GM19193 (cell line): ENCODE results near the gene ADAM12.

Source experiments
- POLR2A ChIP-seq: IDR thresholded peaks from 4 replicates; pipeline ENCODE4 v1.6.1; 2011; ENCODE audit not compliant: insufficient read depth, insufficient read length; ENCODE audit errors: extremely low read depth

The ADAM12 gene

DNA sequence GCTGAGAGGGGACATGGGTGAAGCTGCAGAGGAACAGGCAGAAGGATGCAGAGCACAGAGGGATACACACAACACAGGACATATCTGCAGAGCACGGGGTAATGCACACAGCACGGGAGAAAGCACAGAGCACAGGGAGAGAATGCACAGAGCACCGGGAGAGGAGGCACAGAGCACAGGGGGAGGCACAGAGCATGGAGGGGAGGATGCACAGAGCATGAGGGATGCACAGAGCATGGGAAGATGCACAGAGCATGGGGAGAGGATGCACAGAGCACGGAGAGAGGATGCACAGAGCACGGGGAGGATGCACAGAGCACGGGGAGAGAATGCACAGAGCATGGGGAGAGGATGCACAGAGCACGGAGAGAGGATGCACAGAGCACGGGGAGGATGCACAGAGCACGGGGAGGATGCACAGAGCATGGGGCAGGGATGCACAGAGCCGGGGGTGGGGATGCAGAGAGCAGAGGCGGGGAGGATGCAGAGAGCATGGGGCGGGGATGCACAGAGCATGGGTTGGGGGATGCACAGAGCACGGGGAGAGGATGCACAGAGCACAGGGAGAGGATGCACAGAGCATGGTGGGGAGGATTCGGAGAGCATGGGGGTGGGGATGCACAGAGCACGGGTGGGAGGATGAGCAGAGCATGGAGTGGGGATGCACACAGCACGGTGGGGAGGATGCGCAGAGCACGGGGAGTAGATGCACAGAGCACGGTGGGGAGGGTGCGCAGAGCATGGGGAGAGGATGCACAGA lies 230.0 kb downstream of the ADAM12 start:
- TF ChIP-seq POLR2A: no peak

DNA sequence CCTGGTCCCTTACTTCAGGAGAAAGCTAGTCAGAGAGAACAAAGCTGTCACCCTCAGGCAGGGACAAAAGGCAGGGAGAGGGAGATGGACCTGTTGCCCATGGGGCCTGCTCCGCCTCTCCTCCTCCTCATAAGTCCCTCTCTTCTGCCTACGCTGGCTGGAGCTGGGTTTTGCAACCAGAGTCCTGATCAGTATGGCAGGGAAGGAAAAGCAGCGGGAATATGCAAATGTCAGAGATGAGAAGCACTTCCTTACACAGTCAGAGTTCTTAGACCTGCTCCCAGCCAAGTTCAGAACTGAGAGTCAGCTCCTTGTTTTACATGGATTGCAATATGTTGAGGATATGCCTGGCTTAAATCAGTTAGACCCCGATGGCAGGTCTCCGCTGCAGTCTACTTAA lies 231.1 kb downstream of the ADAM12 start:
- no peak for TF ChIP-seq POLR2A

DNA sequence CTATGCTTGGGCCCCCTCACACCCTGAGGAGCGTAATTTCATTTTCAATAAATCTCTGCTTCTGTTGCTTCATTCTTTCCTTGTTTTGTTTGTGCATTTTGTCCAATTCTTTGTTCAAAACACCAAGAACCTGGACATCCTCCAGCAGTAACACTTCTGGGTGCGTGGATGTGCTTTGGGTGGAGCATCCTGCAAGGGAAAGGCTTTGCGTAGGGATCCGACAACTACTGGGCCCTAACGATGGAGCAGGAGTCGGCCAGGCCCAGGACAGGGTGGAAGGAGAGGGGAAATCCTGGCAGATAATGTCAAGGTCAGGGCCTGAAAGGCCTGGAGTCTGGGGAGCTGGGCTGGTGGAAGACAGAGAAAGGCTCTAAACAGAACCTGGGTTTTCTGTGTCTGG lies 231.8 kb downstream of the ADAM12 start:
- TF ChIP-seq POLR2A: no peak

DNA sequence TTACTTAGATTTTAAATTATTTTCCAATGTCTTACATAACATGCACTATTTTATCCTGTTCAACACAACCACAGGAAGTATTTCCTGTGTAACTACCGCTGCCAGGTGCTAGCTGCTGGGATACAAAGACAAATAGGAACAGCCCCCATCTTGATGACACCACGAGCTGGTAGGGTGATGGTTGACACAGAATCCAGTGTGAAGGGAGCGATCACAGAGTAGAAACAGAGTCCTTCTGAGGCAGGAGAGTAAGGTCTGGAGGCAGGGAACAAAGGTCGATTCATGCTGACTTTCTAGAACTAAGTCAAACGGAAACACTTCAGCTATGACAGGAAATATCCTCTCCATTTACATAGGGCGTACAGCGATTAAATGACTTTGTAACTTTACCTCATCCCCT lies 232.3 kb downstream of the ADAM12 start:
- TF ChIP-seq POLR2A: no peak

DNA sequence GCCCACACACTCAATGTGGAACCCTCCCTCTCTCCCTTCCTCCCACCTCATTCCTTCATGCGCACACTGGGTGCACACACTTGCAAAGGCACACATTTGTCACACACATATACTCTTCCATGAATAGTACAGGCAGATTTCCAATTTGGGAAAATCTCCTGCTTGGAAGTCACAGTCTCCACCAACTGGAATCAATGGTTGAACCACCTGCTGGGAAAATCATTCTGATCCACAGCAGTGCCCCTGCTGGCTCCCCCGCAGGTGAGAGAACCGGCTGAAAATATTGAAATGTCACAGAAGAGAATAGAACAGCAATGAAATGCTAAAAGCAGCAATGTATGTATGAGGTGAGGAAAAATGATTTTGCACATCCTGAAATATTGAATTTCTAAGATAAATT lies 232.7 kb downstream of the ADAM12 start:
- no peak for TF ChIP-seq POLR2A

DNA sequence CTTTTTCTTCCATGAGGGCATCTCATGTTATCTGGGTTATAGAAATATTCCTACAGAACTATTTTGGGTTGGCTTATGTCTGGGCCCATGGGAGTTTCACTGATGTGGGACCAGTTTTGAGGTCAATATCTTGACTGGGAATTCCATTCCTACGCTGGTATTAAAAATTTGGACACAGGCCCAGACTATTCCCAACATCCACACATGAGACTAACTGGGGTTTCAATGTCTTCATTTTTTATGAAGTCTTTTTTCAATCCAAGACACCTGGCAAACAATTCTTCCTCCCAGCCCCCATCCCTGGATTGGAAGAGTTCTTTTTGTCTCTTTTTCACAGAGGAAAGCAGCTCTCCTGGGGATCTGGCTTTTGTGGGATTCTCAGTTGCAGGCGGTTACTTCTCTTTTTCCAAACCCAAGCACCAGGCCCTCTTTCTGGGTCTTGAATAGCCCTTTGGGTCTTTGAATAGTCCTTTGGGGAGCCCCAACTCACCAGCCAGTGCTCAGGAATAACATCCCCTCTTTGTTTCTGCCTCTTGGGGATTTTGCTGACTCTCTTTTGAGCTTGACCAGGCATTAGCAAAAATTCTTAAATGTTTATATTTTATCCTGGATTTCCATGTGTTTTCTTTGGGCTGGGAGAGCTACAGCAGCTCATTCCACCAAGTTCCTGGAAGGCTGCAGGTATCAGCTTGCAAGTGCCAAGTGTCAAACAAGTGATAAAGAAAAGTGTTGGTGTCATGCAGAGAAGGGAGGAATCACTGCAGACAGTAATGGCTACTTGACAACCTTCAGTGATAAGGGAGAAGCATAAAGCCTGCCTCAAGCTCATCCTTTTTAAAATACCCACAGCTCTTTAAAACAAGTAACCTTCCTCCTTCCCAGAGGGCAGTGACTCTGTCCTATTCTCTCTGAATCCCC lies 234.3 kb downstream of the ADAM12 start:
- TF ChIP-seq POLR2A: no peak

DNA sequence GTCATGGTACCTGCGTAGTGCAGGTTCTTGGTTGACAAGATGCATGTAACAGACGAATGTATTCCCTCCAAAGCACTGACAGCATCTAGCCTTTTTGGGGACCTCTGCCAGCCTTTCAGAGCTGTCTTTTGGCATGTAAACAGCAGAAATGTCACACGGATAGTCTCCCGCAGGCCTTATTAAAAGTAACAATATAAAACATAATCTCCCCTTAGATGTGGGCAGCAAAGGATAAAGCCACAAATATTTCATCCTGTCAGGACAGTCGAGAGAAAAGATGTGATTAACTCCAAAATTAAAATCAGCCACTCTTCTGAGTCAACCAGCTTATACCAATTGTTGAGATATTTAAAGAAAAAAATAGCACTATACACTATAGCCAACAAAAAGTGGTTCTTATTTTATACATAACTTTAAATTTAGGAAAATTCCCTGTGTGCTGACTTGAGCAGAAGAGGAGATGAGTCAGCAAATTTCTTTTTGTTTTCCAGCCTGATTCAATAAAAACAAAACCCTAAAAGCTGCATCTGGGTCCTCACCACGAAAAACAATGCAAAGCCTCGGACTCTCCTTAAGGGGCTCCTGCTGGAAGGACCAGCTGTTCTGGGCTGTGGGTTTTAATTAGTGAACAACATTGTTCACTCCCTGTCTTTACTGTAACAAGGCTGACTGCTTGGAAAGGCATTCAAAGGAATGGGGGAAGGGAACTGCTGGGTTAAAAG lies 240.2 kb downstream of the ADAM12 start:
- no peak for TF ChIP-seq POLR2A

DNA sequence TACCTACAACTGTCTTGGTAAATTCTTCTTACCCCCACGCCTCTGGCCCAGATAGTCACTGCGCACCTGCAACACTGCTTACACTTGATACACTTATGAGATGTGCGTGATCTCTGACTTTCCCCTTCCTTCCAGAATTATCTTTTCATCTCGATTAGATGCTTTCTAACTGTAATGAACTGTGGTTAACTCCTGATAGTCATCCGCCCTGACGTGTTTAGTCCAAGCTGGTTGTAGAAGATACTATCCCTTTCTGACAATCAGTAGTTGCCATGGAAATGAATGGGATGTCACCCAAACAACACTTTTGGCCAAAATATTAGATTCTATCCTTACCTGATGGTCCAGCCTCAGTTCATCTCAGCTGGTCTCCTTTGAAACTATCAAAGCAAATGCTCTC lies 241.5 kb downstream of the ADAM12 start:
- TF ChIP-seq POLR2A: no peak

DNA sequence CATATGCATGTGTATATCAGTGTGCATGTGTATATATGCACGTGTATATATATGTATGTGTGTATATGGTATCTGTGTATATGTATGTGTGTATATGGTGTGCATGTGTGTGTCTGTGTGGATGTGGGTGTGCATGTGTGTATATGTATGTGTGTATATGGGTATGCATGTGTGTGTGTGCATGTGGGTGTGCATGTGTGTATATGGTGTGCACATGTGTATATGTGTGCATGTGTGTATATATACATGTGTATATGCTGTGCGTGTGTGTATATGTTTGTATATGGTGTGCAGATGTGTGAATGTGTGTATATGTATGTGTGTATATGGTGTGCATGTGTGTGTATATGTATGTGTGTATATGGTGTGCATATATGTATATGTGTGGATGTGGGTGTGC lies 245.2 kb downstream of the ADAM12 start:
- no peak for TF ChIP-seq POLR2A

DNA sequence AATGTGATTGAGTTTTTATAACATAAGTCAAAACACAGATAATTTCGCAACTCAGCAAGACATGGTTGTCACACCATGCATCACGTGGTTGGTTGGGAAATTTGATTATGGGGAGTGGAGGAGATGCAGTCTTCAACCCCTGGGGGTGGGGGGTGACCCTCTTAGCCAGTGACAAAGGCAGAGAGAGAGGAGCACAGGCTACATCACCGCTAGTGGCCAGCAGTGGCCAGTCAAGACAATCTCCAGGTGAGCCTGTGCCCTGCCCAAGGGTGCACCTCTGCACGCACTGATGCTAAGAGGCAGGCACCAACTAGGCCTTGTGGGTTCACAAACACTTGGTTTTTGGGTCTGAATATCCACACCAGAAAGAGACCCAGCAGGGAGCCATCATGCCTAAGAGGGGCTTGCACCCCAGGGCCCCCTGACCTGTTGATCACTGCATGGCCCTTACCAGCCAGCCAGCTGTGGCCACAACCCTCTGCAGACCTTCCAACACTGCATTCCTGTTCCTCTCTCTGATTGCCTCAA lies 247.5 kb downstream of the ADAM12 start:
- no peak for TF ChIP-seq POLR2A

DNA sequence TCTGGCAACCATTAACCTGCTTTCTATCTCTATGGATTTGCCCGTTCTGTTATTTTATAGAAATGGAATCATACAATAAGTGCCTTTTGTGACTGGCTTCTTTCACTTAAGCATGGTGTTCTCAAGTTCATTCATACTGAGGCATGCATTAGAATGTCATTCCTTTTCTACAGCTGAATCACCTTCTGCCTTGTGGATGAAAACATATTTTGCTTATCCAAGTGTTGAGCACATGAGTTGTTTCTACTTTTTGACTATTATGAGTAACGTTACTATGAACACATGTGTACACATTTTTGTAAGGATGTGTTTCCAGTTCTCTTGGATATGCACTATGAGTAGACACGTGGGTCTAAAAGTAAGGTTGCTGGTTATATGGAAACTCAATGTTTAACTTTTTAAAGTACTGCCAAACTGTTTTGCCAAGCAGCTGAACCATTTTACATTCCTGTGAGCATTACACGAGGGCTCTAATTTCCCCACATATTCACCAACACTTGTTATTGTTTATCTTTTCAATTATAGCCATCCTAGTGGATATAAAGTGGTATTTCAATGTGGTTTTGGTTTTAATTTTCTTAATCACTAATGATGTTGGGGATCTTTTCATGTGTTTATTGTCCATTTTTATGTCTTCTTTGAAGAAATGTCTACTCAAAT lies 250.6 kb downstream of the ADAM12 start:
- TF ChIP-seq POLR2A: no peak

DNA sequence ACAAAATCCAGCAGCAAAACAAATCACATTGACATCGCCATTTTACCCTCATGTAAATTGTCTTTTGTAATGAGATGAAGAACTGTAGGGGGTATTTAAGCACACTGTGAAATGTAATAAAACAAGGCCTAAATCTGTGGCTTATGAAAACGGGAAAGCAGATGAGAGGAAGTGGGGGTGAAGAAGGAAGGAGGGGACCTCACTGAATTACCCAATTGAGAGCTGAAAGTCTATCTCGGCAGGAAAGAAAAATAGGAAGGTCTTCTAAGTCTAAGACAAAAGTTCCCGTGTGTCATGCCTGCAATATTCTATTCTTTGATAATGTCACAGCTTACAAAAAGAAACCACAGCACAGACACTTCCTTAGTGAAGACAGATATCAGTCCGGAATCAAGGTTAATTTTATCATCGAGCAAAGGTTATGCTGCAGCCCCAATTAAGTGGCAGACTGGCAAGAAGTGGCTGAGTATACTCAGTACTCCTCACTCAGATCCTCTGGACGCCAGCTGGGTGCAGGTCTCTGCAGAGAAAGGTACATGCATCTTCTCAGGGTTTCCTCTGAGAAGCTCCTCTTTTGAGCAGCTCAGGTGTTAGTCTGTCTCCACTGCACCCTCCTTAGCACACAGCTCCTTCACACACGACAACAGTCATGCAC lies 252.2 kb downstream of the ADAM12 start:
- no peak for TF ChIP-seq POLR2A

DNA sequence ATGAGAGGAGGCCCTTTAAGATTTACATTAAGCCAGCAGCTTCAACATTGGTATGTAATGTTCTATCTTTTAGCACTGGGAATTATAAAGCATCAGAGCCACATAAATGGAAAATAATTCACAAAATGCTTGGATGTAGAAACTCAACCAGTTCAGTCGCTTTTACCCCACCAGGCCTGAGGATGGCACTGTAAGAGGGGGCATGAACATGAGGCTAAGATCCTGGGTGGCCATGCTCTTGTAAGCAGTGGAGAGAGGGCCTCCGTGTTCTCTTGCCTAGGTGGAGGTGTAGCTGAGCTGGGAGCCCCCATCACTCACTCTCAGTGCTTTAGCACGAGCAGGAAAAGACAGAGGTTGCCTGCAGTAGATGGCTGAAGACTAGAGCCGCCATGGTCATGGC lies 253.1 kb downstream of the ADAM12 start:
- TF ChIP-seq POLR2A: no peak
